ENCODE results near the gene TRIM25.

DNA sequence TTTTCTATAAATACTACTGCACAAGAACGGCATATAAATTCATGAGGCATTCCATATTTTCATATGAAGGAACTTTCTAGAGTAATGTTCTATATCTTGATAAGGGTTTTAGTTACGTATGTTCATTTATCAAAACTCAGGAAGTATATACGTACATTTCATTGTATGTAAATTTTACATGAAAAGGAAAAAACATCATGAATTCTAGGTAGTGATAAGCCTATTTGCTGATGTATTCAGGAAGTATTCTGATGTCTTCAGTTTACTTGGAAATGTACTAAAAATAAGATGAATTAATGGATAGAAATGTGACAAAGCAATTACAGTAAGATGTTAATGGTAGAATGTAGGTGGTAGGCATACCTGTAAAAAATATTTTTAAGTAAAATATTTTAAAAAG lies 75.2 kb downstream of the TRIM25 start:
- TF ChIP-seq NRF1 (IDR thresholded peaks at IDR 0.05; ENCODE audit: low read depth, low read length), result no peak
- TF ChIP-seq SMC3 (IDR thresholded peaks at IDR 0.05; ENCODE audit: low read depth, low read length), result no peak
- TF ChIP-seq CTCF (IDR thresholded peaks at IDR 0.05), result no peak
- TF ChIP-seq GABPA (IDR thresholded peaks at IDR 0.05; ENCODE audit: low read depth), result no peak
- no peak for TF ChIP-seq RAD21 (IDR thresholded peaks at IDR 0.05; ENCODE audit: low read length)
- TF ChIP-seq MXI1 (IDR thresholded peaks at IDR 0.05; ENCODE audit: low read depth, low read length), result no peak
